HEK293 (cell line): ENCODE results near the gene VSTM4.

Experiments used
- ATF2 ChIP-seq: fragments of 450-650 bp; formaldehyde crosslinking; IDR thresholded peaks from 2 replicates; pipeline ENCODE4 v1.5.1; 2016; ENCODE audit warnings: missing biosample characterization, missing genetic modification characterization, low read depth
- ELK4 ChIP-seq: IDR thresholded peaks from 2 replicates; pipeline ENCODE4 v1.6.1; 2011; ENCODE audit warnings: mild to moderate bottlenecking, low read depth, low read length, borderline replicate concordance
- ZNF121 ChIP-seq: fragments of 450-650 bp; formaldehyde crosslinking; IDR thresholded peaks from 2 replicates; pipeline ENCODE4 v1.5.1; 2016; ENCODE audit warnings: missing biosample characterization, missing genetic modification characterization
- ZNF302 ChIP-seq: fragments of 450-650 bp; formaldehyde crosslinking; IDR thresholded peaks from 2 replicates; pipeline ENCODE4 v1.5.1; 2016; ENCODE audit warnings: missing biosample characterization, missing genetic modification characterization, low read depth
- ZNF416 ChIP-seq: fragments of 450-650 bp; formaldehyde crosslinking; IDR thresholded peaks from 2 replicates; pipeline ENCODE4 v1.5.1; 2016; ENCODE audit warnings: missing biosample characterization, missing genetic modification characterization
- ZNF670 ChIP-seq: fragments of 450-650 bp; formaldehyde crosslinking; IDR thresholded peaks from 2 replicates; pipeline ENCODE4 v1.5.1; 2016; ENCODE audit warnings: missing biosample characterization, missing genetic modification characterization, low read depth
- ZNF777 ChIP-seq: fragments of 450-650 bp; formaldehyde crosslinking; IDR thresholded peaks from 2 replicates; pipeline ENCODE4 v1.5.1; 2017; ENCODE audit warnings: missing biosample characterization, missing genetic modification characterization, borderline replicate concordance

GRCh38 chr10:49160110-49160509 lies 44.8 kb upstream of the VSTM4 start:
- no peak for TF ChIP-seq ATF2 (tag by site-specific recombination)
- no peak for TF ChIP-seq ZNF302 (tag by site-specific recombination)
- no peak for TF ChIP-seq ZNF777 (tag by site-specific recombination)
- TF ChIP-seq ELK4: no peak
- TF ChIP-seq ZNF670 (tag by site-specific recombination): no peak
- TF ChIP-seq ZNF416 (tag by site-specific recombination): no peak
- no peak for TF ChIP-seq ZNF121
